SH-SY5Y (cell line): ENCODE data around the gene PDZRN3.

ENCODE experiments used
- GATA2 ChIP-seq: IDR thresholded peaks from 2 replicates; pipeline ENCODE4 v1.6.1; 2011; ENCODE audit warnings: mild to moderate bottlenecking, low read depth, low read length
- GATA3 ChIP-seq: IDR thresholded peaks from 2 replicates; pipeline ENCODE4 v1.6.1; 2011; ENCODE audit warnings: low read depth, mild to moderate bottlenecking, low read length, moderate library complexity

The PDZRN3 gene

GRCh38 chr3:73586628-73587027 lies 38.1 kb downstream of the PDZRN3 start:
- no peak for TF ChIP-seq GATA3
- no peak for TF ChIP-seq GATA2

GRCh38 chr3:73586190-73586589 lies 38.6 kb downstream of the PDZRN3 start:
- TF ChIP-seq GATA3 (no peak), GATA2 (no peak)

DNA sequence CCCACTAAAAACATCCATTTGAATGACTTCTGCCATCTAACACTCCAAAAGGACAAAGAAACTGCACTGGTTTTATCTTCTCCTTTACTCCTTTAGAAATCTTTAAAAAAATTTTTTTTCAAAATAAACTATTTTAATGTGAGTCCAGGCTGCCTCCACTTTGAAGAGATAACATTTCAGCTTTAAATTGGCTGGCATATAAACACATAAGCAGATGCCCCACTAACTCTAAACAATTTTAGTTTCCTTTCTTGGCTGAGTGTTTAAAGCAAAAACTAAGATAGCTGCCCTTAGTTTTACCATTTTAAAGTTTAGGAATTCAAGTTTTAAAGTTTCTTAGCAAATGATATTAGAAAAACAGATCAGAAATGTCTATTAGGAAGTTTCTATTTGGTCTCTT lies 39.9 kb downstream of the PDZRN3 start:
- TF ChIP-seq GATA2 (no peak), GATA3 (no peak)

DNA sequence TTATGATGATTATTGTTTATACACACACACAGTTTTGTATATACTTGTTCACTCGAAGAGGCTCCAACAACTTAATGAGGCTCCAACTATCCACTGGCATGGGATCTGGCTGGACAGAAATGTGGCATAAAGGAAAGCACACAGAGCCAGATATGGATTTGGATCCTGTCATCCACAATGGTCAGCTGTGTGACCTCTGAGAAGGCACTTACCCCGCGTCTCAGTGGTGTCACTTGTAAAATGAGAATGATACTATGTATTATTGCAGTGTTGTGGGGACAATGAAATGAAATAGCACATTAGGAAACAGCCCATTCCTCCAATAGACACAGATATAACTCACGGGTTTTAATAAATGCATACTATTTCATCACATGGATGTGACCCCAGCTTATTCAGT lies 42.2 kb downstream of the PDZRN3 start:
- TF ChIP-seq GATA2 (no peak), GATA3 (no peak)

DNA sequence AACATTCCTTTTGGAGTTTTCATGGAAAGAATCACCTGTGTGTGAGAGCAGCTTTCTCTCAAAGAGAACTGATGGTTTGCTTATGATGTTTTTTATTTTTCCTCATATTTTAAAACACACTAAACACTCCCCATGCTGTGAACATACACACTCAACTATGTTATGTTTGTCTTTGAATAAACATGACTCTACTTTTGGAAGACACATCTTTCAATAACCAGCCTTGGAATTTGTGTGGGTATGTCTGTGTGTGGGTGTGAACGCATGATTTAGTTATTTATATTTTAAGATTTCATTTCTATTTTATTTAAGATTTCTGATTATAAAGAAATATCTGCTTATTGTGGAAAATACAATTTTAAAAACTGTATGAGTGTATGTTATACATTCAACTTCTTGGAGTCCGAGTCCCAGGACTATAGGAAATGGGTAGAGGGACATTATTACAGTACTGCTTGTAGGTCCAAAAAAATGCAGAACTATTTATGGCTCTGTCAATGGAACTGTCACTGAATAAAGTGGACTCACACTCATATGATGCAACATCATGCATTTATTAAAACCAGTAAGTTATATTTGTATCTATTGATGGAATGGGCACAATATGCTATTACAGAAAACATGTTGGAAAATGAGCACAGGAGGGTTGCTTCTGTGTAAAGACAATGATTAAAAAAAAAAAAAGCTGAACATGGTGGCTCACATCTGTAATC lies 43.5 kb downstream of the PDZRN3 start:
- TF ChIP-seq GATA3 = no peak
- no peak for TF ChIP-seq GATA2

DNA sequence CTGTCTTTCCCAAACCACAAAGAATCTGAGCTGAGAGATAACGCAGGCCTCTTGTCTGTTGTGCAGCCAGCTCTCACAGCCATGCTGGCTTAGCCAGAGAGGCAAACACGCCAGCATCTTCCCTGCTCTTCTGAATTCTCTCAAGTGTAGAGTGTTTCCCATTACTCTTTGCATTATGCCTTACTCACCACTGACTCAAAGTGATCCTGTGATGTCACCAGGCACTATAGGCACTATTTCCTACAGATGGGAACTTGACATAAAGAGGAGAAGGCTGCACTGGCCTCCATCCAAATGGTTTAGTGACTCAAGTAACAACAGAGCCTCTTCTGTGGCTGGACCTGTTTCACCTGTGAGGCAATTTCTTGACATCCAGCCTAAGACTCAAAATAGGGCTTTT lies 44.4 kb downstream of the PDZRN3 start:
- no peak for TF ChIP-seq GATA2
- no peak for TF ChIP-seq GATA3

GRCh38 chr3:73577704-73578103 lies 47.0 kb downstream of the PDZRN3 start:
- TF ChIP-seq GATA3 = no peak
- no peak for TF ChIP-seq GATA2

- TF ChIP-seq GATA2 = no peak
- TF ChIP-seq GATA3 = no peak
These were observed 47.7 kb downstream of the PDZRN3 start for GRCh38 chr3:73576999-73577461.

DNA sequence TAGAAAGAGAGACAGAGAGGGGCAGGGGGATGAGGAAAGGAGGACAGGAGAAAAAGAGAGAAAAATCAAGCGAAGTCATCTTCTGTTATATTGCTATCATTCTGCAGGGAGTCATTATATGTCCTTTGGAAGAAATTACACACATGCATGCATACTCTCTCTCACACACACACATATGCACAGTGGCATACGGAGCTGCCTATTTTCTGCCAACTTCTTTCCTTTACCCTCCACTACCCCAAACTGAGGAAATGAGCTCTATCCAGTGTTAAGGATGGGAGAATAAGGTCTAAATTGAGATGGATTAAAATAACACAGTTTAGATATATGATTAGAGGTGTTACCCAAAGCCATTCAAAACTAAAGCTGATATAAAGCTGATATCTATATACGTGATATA lies 48.8 kb downstream of the PDZRN3 start:
- TF ChIP-seq GATA3 (no peak), GATA2 (no peak)

DNA sequence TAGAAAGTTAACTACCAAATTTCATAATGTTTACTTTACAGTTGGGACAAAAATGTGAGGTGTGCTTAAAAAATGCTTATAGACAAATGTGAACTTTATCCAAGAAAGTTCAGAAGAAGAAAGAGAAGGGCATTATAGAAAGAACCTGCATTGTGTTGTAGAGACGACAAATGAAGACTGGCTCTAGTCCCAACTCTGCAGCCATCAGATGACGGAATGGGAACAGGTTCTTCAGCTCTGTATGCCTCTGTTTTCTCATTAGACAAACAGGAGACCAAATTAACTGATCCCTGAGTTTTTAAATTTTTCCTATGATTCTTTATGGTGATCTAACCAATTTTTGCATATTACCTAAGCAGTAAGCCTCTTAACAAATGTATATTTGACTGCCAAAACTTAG lies 49.2 kb downstream of the PDZRN3 start:
- no peak for TF ChIP-seq GATA2
- TF ChIP-seq GATA3 = no peak

GRCh38 chr3:73573204-73573603 lies 51.5 kb downstream of the PDZRN3 start:
- TF ChIP-seq GATA3 (no peak), GATA2 (no peak)

GRCh38 chr3:73572368-73572767 lies 52.4 kb downstream of the PDZRN3 start:
- TF ChIP-seq GATA2 = no peak
- TF ChIP-seq GATA3 = no peak

DNA sequence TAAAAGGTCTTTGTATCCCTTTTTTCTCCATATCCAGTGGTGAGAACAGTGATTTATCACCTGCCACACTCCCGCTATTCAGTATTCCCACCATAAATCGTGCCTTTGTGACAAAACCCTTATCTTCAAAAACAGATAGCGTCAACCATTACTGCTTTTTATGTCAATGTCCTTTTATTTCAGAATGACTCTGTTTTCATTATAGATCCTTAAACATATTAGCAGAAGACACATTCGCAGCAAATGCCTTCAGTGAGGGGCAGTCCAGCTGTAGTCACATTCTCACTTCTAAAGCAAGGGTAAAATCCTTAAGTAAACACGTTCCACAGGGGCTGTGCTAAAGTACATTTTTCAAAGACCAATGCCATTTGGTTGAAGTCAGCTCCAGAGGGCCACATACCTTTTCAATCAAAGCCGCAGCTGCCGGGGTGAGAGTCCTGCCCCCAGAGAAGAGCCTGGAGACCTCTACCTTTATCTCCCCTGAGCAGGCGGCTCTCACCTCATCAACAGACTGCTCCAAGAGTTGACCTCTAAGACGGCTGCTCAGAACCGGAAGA lies 53.4 kb downstream of the PDZRN3 start:
- no peak for TF ChIP-seq GATA3

- TF ChIP-seq GATA2 = no peak
- no peak for TF ChIP-seq GATA3
These were observed 55.4 kb downstream of the PDZRN3 start for GRCh38 chr3:73569246-73569760.

DNA sequence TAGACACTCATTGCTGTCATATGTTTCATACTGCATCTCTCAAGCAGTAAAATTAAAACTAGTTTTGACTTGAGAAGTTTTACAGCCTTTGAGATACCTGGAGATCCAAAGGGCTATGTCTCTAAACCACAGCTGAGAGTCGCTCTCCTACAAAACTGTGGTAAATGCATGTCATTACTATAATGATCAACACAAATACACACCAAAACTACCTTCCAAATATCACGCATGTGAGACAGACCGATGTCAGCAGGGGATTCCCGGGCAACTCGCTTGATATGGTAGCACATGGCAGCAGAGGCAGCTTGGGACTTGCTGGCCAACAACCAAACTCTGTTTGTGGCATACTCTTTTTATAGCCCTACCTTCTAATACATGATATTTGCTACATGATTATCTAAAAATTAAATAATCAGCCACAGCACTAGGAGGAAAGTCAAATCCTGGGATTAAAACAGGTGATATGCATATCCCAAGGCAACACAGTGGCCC lies 56.3 kb downstream of the PDZRN3 start:
- TF ChIP-seq GATA2 (no peak), GATA3 (no peak)
